Tibial nerve (tissue), 3 donors: ENCODE measurements around the gene HDAC6.

Source experiments
- POLR2A ChIP-seq, 2 donors: fragments of 450-650 bp; IDR thresholded peaks; one replicate each; pipeline ENCODE4 v1.6.1; 2017; ENCODE audit warnings: antibody characterized with exemption in 2 of 2, mild to moderate bottlenecking in 2 of 2, moderate library complexity in 2 of 2
- TF ChIP-seq, protein P1 (sequence below), 5 experiments: fragments of 200-600 bp in 3 of 5; fragments of 450-650 bp in 2 of 5; sonication (generic) in 3 of 5; IDR thresholded peaks; one replicate each; pipeline ENCODE4 v1.5.1; 2016 to 2019; ENCODE audit warnings: antibody characterized with exemption in 5 of 5, mild to moderate bottlenecking in 3 of 5, moderate library complexity in 2 of 5

DNA sequence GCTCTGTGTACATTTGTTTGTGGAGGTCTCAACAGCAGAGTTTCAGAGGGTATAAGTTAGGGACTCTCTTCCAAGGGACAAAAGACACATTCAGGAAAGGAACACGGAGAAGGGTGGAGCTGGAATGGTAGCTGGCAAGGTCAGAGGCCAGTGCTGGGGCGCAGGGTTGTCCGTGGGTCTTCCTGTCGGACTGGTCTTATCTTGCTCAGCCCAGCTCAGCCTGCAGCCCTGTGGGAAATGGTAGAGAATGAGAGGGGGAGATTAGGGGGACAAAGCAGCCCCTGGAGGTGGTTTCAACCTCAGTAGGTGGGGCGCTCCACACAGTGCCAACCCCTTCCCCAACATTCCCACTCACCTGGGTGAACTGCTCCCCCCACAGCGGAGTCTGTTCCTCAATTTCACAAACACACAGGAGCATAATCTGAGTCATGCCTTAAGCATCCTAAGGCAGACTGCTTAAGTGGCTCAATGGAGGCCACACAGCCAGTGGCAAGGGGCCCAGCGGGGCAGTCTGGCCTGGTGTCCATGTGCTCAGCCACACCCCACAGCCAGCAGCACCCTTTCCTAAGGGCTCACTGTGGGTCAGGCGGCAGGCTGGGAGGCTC, 6.9 kb upstream of the HDAC6 start:
- TF ChIP-seq, protein P1, sequence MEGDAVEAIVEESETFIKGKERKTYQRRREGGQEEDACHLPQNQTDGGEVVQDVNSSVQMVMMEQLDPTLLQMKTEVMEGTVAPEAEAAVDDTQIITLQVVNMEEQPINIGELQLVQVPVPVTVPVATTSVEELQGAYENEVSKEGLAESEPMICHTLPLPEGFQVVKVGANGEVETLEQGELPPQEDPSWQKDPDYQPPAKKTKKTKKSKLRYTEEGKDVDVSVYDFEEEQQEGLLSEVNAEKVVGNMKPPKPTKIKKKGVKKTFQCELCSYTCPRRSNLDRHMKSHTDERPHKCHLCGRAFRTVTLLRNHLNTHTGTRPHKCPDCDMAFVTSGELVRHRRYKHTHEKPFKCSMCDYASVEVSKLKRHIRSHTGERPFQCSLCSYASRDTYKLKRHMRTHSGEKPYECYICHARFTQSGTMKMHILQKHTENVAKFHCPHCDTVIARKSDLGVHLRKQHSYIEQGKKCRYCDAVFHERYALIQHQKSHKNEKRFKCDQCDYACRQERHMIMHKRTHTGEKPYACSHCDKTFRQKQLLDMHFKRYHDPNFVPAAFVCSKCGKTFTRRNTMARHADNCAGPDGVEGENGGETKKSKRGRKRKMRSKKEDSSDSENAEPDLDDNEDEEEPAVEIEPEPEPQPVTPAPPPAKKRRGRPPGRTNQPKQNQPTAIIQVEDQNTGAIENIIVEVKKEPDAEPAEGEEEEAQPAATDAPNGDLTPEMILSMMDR (IDR thresholded peaks at IDR 0.05): no peak
- no peak for TF ChIP-seq POLR2A (IDR thresholded peaks at IDR 0.05)
